HFFc6 (cell line): ENCODE data around the gene RASSF1. TPM values are rescaled to one million over a fixed set of nuclear protein-coding genes. Genes with fewer than 3 reads are reported as not detected.

Experiments
- DNase-seq: peaks from one replicate; pipeline ENCODE4 v3.0.0-alpha.2; 2018
- H3K27ac Mint-ChIP-seq: 2 replicates; pipeline ENCODE4 v1.8.0; 2020; ENCODE audit warnings: mild to moderate bottlenecking, mixed read lengths
- H3K27me3 Mint-ChIP-seq: 2 replicates; pipeline ENCODE4 v1.8.0; 2021; ENCODE audit warnings: mild to moderate bottlenecking, moderate library complexity, mixed read lengths; ENCODE audit not compliant: insufficient read depth
- H3K36me3 Mint-ChIP-seq: 2 replicates; pipeline ENCODE4 v1.8.0; 2021; ENCODE audit warnings: low read depth, mixed read lengths
- H3K4me1 Mint-ChIP-seq: 2 replicates; pipeline ENCODE4 v1.8.0; 2020; ENCODE audit warnings: low read depth, mixed read lengths
- H3K4me3 Mint-ChIP-seq: 2 replicates; pipeline ENCODE4 v1.8.0; 2020; ENCODE audit warnings: mild to moderate bottlenecking, moderate library complexity, mixed read lengths
- H3K9me3 Mint-ChIP-seq: 2 replicates; pipeline ENCODE4 v1.8.0; 2020; ENCODE audit warnings: mild to moderate bottlenecking, mixed read lengths
- total RNA-seq, 6 experiments: library from RNA; stranded (reverse); fragmentation: NEBNext Ultra II Directional; extraction: Animal tissue kit (Norgen Biotek cat#: 25700); gene quantifications; 2 replicates in 1 of 6; 3 replicates in 5 of 6; pipeline ENCODE4 v1.2.3, GENCODE V29; 2021
- TF ChIP-seq, protein P1 (sequence below): fragments of 200-600 bp; sonication (generic); IDR thresholded peaks from 2 replicates; pipeline ENCODE4 v1.5.0; 2021; ENCODE audit warnings: antibody characterized with exemption, mild to moderate bottlenecking

The RASSF1 gene
- total RNA-seq, 6 experiments from 2014 or later = 30.9 to 37.0 (median 34.1) TPM

DNA sequence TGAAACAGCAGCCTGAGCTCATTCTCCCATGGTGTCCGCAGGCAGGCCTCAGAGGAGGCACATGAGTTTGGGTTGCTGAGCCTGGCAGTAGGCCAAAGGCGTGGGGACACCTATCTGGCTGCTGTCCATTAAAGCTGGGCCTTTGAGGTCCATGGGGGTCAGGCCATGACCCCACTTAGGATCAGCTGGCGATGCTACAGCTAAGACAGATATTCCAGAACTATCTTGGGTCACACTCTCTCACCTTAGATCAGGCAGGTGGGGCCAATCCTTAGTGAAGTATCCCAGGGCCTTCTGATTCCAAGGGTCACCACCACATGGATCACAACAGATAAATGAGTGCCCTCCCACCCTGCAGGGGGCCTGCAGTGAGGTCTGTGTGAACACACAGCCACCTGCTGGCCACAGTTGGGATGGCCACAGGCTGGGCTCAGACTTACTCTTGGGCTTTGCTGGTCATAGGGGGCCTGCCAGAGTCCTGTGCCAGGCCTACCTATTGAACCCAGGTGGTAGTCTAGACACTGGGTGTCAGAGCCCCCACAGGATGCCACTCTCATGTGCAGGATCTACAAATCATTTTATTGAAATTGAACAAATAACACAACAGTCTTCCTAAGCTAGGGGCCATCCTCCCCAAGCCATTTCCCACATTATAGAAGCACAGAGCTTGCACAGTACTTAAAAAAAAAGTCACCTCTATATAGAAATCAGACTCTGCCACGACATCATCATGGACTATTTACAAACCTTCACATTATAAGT lies 16.1 kb downstream of the RASSF1 start:
- DNase-seq = peak; percentile 46
- no peaks in the 10 kb centered on the region for H3K9me3 Mint-ChIP-seq
- H3K4me3 Mint-ChIP-seq = no peak overlapping the region
- peaks cover 23% of the 10 kb centered on the region for H3K4me1 Mint-ChIP-seq
- H3K27me3 Mint-ChIP-seq = peaks cover 4% of the 10 kb centered on the region
- H3K27ac Mint-ChIP-seq = peak overlapping the region; percentile 44; the same call in 1 of the 2 replicates
- TF ChIP-seq, protein P1, sequence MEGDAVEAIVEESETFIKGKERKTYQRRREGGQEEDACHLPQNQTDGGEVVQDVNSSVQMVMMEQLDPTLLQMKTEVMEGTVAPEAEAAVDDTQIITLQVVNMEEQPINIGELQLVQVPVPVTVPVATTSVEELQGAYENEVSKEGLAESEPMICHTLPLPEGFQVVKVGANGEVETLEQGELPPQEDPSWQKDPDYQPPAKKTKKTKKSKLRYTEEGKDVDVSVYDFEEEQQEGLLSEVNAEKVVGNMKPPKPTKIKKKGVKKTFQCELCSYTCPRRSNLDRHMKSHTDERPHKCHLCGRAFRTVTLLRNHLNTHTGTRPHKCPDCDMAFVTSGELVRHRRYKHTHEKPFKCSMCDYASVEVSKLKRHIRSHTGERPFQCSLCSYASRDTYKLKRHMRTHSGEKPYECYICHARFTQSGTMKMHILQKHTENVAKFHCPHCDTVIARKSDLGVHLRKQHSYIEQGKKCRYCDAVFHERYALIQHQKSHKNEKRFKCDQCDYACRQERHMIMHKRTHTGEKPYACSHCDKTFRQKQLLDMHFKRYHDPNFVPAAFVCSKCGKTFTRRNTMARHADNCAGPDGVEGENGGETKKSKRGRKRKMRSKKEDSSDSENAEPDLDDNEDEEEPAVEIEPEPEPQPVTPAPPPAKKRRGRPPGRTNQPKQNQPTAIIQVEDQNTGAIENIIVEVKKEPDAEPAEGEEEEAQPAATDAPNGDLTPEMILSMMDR = peak; percentile 94
- H3K36me3 Mint-ChIP-seq = peaks cover 7% of the 10 kb centered on the region; the same call in 1 of the 2 replicates

DNA sequence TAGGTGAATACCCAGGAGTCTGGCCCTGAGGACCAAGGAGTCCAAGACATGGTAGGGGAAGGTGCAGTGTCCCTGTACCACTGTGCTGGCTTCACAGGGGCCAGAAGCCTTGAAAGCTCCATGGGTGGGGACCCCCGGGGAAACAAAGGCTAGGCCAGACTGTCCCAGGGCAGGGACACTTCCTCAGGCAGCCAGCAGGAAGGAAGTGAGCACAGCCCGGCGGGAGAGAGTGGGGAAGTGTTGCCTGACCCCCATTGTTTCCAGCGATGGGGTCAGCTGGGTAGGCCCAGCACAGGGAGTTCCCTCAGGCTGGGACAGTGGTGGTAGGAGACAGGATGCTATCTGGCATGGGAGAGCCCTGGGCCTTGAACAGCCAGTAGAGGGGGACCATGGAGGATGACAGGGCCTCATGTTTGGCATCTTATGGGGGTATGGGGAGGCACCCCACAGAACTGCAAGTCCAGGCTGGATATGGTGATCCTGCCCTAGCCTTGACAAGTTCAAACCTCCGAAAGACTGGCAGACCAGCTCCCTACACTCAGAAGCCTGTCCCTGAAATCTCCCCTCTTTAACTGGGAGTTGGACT lies 16.9 kb downstream of the RASSF1 start:
- H3K4me3 Mint-ChIP-seq = no peak overlapping the region

DNA sequence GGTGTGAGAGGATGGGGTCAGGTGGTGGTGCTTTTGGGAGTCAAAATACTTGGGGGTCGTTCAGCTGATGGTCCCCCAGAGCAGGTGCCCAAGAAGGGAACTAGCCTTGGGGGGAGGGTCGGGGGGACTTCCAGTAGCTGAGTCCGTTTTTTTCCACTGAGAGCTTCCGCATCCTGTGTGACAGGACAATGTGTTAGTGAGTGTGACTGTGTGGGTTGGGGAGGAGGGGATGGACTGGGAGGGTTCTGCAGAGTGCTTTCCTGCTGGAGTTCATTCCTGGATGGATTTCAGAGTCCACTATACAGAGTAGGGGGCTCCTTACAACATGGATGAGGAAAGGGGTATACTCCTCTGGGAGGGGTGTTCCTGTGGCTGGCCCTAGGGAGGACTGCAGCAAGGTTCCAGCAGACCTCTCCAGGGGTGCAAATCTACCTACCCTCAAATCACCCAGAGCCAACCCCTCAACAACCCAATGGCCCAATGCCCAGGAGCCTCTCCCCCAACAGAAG lies 17.5 kb downstream of the RASSF1 start:
- peaks cover 17% of the 10 kb centered on the region for H3K4me1 Mint-ChIP-seq
- H3K27ac Mint-ChIP-seq = peak overlapping the region; percentile 47
- no peak overlapping the region for H3K4me3 Mint-ChIP-seq
- H3K9me3 Mint-ChIP-seq = no peaks in the 10 kb centered on the region
- no peak for DNase-seq
- TF ChIP-seq, protein P1 = no peak
- H3K36me3 Mint-ChIP-seq = peaks cover 2% of the 10 kb centered on the region; the same call in 1 of the 2 replicates
- peaks cover 4% of the 10 kb centered on the region for H3K27me3 Mint-ChIP-seq

More for the DNA sequence above, 16.9 kb downstream of the RASSF1 start:
- Mint-ChIP-seq H3K27ac (no peak overlapping the region), H3K27me3 (peaks cover 4% of the 10 kb centered on the region), H3K9me3 (no peaks in the 10 kb centered on the region), H3K36me3 (peaks cover 7% of the 10 kb centered on the region; the same call in 1 of the 2 replicates), H3K4me1 (peaks cover 23% of the 10 kb centered on the region)
- TF ChIP-seq, protein P1 = no peak
- no peak for DNase-seq

DNA sequence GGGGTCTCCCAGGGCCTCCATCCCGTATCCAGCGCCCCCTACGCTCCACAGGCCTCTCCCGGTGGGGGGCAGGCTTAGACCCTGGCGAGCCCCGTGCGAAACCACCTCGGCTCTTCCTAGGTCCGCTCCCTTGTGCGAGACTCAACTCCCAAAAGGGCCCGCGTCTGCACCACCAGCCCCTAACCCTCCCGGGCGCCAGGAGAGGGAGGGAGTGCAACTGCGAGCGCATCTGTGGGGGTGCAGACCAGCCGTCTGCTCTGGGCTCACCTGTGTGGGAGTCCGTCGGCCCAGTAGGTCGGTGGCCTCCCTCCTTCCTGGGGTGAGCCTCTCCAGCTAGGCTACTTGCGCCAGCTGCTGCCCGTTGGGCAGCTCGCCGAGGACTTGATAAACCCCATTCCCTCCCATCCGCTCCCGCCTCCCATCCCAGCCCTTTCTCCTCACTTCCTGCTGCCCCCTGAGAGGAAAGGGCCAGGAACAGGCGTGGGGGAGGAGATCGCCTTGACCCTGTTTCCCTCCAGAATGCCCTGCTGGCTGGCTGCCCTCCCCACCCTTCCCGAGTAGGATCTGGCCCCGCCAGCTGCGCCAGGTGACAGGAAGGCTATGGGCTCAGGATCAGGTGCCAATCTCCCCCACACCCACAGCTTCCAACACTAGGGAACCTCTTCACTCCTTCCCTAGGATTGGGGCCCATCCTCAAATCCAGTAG lies 18.1 kb downstream of the RASSF1 start, which contains the start of gene HYAL2:
Gene HYAL2 (minus strand): TSS at position 360 of the 706 bp plus-strand sequence. CDS start 2,256 bp downstream, outside the sequence.
- H3K9me3 Mint-ChIP-seq = no peaks in the 10 kb centered on the region
- TF ChIP-seq, protein P1 = no peak
- peaks cover 2% of the 10 kb centered on the region for H3K27me3 Mint-ChIP-seq
- peak within 1 kb of the TSS; percentile 88 for H3K4me3 Mint-ChIP-seq
- no peak for DNase-seq
- peak within 1 kb of the TSS; percentile 98 for H3K27ac Mint-ChIP-seq
- H3K36me3 Mint-ChIP-seq = no peaks in the 10 kb centered on the region; the same call in 1 of the 2 replicates
- peaks cover 17% of the 10 kb centered on the region for H3K4me1 Mint-ChIP-seq

DNA sequence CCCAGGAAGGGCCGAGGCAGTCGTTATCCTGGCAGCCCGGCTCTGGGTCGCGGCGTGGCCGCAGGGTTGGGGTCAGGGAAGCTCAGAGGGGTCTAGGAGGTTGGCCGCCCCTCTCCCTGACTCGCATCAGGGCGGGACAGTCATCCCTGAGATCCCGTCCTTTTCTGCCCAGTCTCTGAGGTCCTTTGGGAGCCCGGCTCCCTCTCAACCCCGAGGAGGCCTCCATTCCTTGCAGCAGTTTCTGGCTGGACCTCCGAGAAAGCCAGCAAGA lies 18.6 kb downstream of the RASSF1 start:
- no peaks in the 10 kb centered on the region; the same call in 1 of the 2 replicates for H3K36me3 Mint-ChIP-seq
- H3K4me1 Mint-ChIP-seq = peaks cover 17% of the 10 kb centered on the region
- TF ChIP-seq, protein P1 = no peak
- H3K9me3 Mint-ChIP-seq = no peaks in the 10 kb centered on the region
- H3K27me3 Mint-ChIP-seq = peaks cover 2% of the 10 kb centered on the region
- H3K4me3 Mint-ChIP-seq = peak overlapping the region; percentile 88; the same call in 1 of the 2 replicates
- DNase-seq = no peak
- H3K27ac Mint-ChIP-seq = no peak overlapping the region
